B cell (primary cell): Measurements from ENCODE around the gene NKX6-1.

ENCODE experiments used
- CTCF ChIP-seq: fragments of 200-600 bp; IDR thresholded peaks from one replicate; pipeline ENCODE4 v1.8.0; 2022; ENCODE audit warnings: antibody characterized with exemption, mild to moderate bottlenecking
- EZH2 ChIP-seq: IDR thresholded peaks from 2 replicates; pipeline ENCODE4 v1.6.1; 2012; ENCODE audit warnings: borderline replicate concordance, low read depth, mild to moderate bottlenecking, moderate library complexity, low read length; ENCODE audit not compliant: insufficient read depth, poor library complexity, severe bottlenecking

GRCh38 chr4:84498935-84499623 lies at the start of gene NKX6-1:
- TF ChIP-seq EZH2 (no peak), CTCF (no peak)
